C4-2B (cell line): ENCODE results near the gene ELMOD1.

Source experiments
- CTCF ChIP-seq: fragments of 450-650 bp; conservative IDR thresholded peaks from 2 replicates; pipeline ENCODE4 v1.5.1; 2017; ENCODE audit warnings: mild to moderate bottlenecking
- ZFX ChIP-seq: fragments of 450-650 bp; IDR thresholded peaks from 2 replicates; pipeline ENCODE4 v1.6.1; 2017

- TF ChIP-seq CTCF (no peak), ZFX (no peak)
Observed at GRCh38 chr11:107688322-107688918, 97.5 kb downstream of the ELMOD1 start.
